HT1080 (cell line): Measurements from ENCODE around the gene SBSN. TPM values are rescaled to one million over a fixed set of nuclear protein-coding genes. Genes with fewer than 3 reads are reported as not detected.

Experiments
- DNase-seq: peaks from one replicate; pipeline ENCODE4 v3.0.0-alpha.2; 2015; ENCODE audit warnings: low read depth
- polyA plus RNA-seq, 2 experiments: library from polyadenylated mRNA; depleted of rRNA; stranded (reverse); fragments of >200 nt; gene quantifications; 2 replicates each; pipeline ENCODE4 v1.2.3, GENCODE V29; 2015
- total RNA-seq: library from RNA; depleted of rRNA; stranded (reverse); fragments of >200 nt; shearing (Covaris generic); gene quantifications from 2 replicates; pipeline ENCODE4 v1.2.3, GENCODE V29; 2014; rRNA removed

SBSN gene, protein sequence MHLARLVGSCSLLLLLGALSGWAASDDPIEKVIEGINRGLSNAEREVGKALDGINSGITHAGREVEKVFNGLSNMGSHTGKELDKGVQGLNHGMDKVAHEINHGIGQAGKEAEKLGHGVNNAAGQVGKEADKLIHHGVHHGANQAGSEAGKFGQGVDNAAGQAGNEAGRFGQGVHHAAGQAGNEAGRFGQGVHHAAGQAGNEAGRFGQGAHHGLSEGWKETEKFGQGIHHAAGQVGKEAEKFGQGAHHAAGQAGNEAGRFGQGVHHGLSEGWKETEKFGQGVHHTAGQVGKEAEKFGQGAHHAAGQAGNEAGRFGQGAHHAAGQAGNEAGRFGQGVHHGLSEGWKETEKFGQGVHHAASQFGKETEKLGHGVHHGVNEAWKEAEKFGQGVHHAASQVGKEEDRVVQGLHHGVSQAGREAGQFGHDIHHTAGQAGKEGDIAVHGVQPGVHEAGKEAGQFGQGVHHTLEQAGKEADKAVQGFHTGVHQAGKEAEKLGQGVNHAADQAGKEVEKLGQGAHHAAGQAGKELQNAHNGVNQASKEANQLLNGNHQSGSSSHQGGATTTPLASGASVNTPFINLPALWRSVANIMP
- total RNA-seq = 3.0 and 14.9 TPM in 2 replicates
- polyA plus RNA-seq (2015; cell fraction: cytosol; rRNA removed) = 4.9 and 5.6 TPM in 2 replicates
- polyA plus RNA-seq (2015; cell fraction: nucleus; rRNA removed) = 7.0 and 7.6 TPM in 2 replicates

- peak; percentile 86 for DNase-seq
Observed at GRCh38 chr19:35528218-35529038, at the start of gene SBSN. SBSN (minus strand) TSS chr19:35528311; CDS start chr19:35528281, 30 bp downstream.

- no peak for DNase-seq
Observed at GRCh38 chr19:35571406-35571965, 43.4 kb upstream of the SBSN start.

DNA sequence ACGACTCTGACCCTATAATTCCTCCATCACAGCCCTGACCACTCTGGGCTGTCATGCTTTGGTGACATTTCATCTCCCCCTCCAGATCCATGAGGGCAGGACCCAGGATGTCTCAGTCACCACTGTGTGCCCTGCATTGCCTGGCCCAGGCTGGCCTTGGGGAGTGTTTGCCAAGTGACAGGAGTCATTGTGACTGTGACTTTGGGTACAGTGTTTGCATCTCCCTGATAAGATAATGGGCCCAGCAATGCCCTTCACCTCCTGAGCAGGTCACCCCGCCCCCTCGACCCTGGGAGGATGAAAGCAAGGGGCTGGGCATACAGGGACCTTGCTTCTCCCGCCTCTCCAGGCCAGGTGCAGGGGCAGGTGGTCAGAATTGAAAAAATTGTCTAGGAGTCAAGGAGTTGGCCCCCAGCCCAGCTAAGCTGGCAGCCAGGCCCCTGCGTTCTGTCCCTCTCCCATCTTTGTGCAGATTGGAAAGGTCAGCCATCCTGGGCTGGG, 41.2 kb upstream of the SBSN start:
- no peak for DNase-seq

- no peak for DNase-seq
Observed at GRCh38 chr19:35566738-35567137, 38.6 kb upstream of the SBSN start.

GRCh38 chr19:35565016-35565856, 37.1 kb upstream of the SBSN start:
- DNase-seq = no peak

DNA sequence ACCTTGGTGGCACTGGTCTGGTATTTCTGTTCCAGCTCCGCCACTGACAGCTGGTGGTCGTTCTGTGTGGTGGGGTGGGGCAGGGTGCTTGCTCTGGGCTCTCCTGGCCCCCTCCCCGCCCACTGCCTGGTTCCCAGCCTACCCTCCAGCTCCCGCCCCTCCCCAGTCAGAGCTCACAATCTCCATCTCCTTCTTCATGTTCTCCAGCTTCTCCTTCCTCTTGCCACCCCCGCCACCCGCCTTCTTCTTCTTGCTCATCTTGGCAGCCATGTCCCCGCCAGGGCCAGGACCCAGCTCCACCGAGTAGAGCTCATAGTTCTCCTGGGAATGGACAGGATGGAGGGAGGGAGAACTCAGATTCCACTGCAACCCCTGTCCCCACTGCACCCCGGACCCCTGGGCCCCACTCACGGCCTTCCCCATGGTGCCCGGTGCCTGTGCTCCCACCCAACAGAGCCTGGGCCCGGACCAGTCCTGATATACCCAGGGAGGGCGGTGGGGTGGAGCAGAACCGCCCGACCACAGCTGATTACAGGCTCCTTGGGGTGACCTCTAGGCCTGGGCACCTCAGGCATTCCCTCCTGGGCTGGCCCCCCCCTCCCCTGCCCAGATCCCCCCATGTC, 35.2 kb upstream of the SBSN start, which contains the start of gene ATP4A:
Gene ATP4A (minus strand): TSS at position 452 of the 623 bp plus-strand sequence. CDS start 29 bp downstream, at position 423.
- DNase-seq = no peak

DNA sequence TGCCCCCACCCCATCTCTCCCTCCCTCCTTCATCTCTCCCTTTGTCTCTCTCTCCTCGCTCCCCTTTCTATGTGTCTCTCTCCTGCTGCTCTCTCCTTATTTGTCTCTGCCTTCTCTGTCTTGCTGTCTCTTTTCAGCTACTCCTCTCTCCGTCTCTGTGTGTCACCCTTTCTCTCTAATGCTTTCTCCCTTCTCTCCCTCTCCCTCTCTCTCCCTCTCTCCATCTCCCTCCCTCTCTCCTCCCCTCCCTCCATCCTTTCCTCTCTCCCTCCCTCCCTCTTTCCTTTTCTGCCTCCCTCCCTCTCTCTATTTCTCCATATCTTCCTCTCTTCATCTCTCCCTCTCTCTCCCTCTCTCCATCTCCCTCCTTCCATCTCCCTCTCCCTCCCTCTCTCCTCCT, 34.7 kb upstream of the SBSN start:
- no peak for DNase-seq

GRCh38 chr19:35562336-35562735, 34.2 kb upstream of the SBSN start:
- DNase-seq = no peak

DNA sequence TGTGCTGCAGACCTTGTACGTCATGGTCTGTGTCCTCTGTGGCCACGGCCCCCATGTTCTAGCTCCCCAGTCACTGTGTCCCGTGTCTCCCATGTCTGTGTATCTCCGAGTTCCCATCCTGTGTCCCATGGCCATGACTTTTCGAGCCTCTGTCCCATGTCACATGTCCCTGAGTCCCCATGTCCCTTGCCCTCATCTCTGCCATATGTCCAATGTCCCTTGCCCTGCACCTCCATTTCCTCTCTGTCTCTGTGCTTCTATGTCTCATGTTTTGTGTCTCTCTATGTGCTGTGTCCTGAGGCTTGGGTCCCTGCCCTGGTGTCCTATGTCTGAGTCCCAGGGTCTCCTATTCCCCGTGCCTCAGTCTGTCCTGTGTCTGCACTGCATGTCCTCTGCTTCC, 33.3 kb upstream of the SBSN start:
- no peak for DNase-seq

GRCh38 chr19:35560677-35561076, 32.6 kb upstream of the SBSN start:
- no peak for DNase-seq

DNA sequence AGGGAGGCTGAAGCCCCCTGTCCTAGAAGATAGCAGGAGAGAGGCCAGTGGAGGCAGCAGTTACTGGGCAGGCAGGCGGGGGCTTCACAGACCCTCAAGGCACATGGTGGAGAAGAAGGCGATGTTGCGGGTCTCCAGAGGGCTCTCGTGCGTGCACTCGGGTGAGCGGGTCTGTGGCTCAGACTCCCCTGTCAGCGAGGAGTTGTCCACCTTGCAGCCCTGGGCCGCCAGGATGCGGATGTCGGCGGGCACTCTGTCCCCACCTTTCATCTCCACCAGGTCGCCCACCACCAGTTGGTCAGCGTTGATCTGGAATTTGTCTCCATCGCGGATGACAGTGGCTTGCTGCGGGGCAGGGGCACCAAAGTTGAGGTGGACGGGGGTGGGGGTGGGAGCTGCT, 32.2 kb upstream of the SBSN start:
- DNase-seq = no peak

DNA sequence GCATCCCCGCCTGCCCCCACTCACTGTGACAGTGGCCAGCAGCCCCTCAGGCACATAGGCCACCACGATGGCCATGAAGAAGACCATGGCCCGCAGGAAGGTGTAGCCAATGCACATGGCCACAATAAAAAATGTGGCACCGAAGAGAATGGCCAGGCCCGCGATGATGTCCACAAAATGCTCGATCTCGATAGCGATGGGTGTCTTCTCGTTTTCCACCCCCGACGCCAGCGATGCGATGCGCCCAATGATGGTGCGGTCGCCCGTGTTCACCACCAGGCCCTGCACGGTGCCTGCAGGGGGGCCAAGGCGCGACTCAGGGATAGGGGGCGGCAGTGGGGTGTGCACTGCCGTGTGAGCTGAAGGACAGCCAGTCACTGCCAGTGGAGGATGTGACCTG, 31.7 kb upstream of the SBSN start:
- no peak for DNase-seq

DNA sequence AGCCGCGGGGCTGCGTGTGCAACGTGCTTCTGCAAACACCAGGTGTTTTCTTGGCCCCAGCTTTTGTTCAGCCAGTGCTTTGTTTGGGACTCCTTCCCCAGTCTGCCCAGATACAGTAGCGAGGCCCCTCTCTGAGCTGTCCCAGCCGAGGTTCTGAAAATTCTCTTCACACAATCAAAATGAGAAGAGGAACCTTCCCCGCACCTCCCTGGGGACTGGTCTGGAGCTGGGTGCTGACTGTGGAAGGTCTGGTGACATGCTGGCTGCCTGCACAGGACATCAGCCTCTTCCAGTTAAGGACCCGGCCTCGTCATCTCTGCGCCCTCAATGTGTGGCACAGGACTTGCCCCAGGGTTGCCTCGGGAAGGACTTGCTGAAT, 31.2 kb upstream of the SBSN start:
- DNase-seq = no peak

- no peak for DNase-seq
Observed at GRCh38 chr19:35558400-35559280, 30.5 kb upstream of the SBSN start.

DNA sequence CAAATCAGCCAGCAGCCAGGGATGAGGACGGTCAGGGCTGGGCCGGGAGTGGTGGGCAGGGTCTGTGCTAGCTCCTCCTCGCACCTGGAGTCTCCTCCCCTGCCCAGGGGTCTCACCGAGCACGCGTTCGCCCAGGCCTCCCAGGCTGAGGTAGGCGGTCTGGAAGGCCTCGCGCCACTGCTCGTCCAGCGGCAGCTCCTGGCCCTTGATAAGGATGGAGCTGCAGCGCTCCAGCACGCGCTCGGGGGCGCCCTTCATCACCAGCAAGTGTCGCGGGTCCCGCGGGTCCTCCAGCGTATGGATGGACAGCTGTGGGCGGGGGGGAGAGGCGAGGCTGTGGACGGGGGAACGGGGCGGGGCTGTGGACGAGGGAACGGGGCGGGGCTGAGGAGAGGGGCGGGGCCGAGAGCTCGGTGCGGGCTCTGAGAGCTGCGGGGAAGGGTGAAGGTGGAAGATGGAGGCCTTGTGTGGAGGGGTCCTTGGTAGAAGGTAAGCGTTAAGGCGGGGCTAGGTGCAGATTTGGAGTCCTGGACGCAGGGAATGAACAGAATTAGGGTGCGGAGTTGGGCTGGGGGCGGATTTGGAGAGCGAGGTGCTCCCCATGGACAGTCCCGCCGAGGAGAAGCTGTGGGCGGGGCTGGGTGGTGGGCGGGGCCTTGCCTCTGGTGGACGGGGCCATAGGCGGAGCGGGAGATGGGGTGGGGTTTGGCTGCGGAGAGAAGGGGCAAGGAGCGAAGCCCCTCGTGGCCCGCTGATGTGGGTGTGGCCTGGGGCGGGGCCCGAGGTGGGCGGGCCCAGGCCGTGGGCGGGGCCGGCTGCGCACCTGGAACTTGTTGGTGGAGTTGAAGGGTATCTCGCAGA, 29.7 kb upstream of the SBSN start:
- no peak for DNase-seq

DNA sequence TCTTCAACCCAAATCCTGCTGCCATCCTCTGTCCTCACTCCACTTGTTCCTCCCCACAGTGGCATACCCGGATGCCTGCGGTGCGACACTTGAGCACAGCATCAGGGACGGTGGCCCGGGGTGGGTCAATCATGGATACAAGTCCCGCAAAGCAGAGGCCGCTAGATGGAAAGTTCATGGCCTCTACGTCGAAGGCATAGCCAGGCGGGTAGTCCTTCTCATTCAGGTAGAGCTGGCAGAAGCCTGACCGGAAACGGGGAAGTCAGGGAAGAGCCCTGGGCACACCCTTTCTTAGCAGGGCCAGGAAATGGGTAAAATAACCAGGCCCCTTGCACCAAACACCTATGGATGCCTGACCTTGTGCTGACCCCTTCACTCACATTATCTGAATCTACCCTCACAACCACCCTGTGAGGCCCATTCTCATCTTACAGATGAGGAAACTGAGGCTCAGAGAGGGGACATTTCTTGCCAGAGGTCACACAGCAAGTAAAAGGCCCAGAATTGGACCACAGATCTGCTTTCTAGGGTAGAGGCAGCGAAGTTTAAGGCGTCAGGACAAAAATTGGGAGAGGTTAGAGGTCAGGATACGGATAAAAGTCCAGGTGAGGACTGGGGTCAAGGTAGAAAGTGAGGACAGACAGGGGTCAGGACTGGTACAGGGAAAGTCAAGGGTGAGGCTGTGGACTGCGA, 28.9 kb upstream of the SBSN start:
- no peak for DNase-seq

- no peak for DNase-seq
Observed at GRCh38 chr19:35556025-35556590, 28.0 kb upstream of the SBSN start.
